Central memory CD8-positive, alpha-beta T cell (primary cell): Measurements from ENCODE around the gene TADA2B.

ENCODE experiments used
- ATAC-seq: fragments of 150-1000 bp; cut with Tn5 transposase; replicated peaks from 2 replicates; pipeline ENCODE4 v1.10.0; 2022; ENCODE audit warnings: mild to moderate bottlenecking, moderate FRiP score, moderate number of reproducible peaks; ENCODE audit not compliant: poor library complexity, severe bottlenecking; ENCODE audit errors: extremely low read depth
- DNase-seq, 2 donors: peaks; one replicate each; pipeline ENCODE4 v3.0.0; 2021; ENCODE audit warnings: low spot score in 2 of 2
- H3K27ac Mint-ChIP-seq: one replicate; pipeline ENCODE4 v1.8.0; 2022; ENCODE audit warnings: low read depth, mild to moderate bottlenecking, moderate library complexity, mixed read lengths
- H3K27me3 Mint-ChIP-seq: one replicate; pipeline ENCODE4 v1.8.0; 2022; ENCODE audit warnings: mixed read lengths
- H3K36me3 Mint-ChIP-seq: one replicate; pipeline ENCODE4 v1.8.0; 2022; ENCODE audit warnings: mild to moderate bottlenecking, moderate library complexity, mixed read lengths; ENCODE audit not compliant: insufficient read depth
- H3K4me1 Mint-ChIP-seq: one replicate; pipeline ENCODE4 v1.8.0; 2022; ENCODE audit warnings: mixed read lengths
- H3K4me3 Mint-ChIP-seq: one replicate; pipeline ENCODE4 v1.8.0; 2022; ENCODE audit warnings: mild to moderate bottlenecking, moderate library complexity, mixed read lengths
- H3K9me3 Mint-ChIP-seq: one replicate; pipeline ENCODE4 v1.8.0; 2022; ENCODE audit warnings: mixed read lengths

The TADA2B gene

DNA sequence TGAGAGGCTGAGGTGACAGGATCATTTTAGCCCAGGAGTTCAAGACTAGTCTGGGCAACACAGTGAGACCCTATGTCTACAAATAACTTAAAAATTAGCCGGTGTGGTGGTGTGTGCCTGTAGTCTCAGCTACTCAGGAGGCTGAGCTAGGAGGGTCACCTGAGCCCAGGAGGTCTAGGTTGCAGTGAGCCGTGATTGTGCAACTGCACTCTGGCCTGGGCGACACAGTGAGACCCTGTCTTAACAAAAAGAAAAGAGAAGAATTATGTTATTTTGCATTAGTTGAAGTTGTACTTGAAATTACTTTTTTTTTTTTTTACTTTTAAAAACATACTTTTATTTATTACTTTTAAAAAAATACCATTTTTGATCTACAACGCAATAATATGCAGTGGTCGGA, 21.8 kb upstream of the TADA2B start:
- DNase-seq (no peak), ATAC-seq (no peak)
- Mint-ChIP-seq H3K4me1 (peaks cover 5% of the 10 kb centered on the region), H3K36me3 (peaks cover 36% of the 10 kb centered on the region), H3K27ac (no peak overlapping the region), H3K27me3 (no peaks in the 10 kb centered on the region), H3K9me3 (no peaks in the 10 kb centered on the region), H3K4me3 (no peak overlapping the region)

DNA sequence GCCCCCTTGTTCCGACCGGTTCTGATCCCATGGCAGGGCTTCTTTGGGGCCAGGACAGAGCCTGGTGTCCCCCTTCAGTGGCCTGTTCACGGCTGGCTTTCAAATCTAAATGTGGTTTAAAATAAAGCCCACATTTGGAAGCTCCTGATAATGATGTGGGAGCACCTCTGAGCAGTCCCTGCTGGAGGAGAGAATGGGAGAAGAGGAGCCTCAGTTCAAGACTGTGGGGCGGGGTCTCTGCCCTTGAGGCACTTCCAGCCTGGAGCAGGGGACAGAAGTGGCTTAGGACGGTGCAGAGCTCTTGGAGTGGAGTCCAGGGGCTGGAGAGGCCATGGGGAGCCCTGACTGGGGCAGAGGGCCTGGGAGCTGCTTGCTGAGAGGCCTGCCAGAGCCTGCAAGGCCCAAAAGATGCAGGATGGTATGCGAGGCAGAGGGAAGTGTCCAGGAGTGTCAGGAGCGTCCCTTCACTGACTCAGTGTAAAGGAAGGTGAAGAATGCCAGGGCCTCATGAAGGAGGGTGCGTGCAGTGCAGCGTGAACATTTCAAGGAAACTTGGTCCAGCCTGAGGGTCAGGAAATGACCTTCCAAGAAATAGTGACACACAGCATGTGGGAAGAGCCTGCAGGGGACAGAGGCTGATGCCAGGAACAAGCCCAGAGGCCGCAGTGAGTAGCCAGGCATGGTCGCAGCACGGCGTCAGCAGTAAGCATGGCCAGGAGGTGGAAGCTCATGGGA, 21.1 kb upstream of the TADA2B start:
- H3K27me3 Mint-ChIP-seq, result no peaks in the 10 kb centered on the region
- ATAC-seq (no peak), DNase-seq (no peak)
- peaks cover 37% of the 10 kb centered on the region for H3K36me3 Mint-ChIP-seq
- peak overlapping the region; percentile 82 for H3K27ac Mint-ChIP-seq
- H3K9me3 Mint-ChIP-seq, result no peaks in the 10 kb centered on the region
- peaks cover 5% of the 10 kb centered on the region for H3K4me1 Mint-ChIP-seq
- no peak overlapping the region for H3K4me3 Mint-ChIP-seq

DNA sequence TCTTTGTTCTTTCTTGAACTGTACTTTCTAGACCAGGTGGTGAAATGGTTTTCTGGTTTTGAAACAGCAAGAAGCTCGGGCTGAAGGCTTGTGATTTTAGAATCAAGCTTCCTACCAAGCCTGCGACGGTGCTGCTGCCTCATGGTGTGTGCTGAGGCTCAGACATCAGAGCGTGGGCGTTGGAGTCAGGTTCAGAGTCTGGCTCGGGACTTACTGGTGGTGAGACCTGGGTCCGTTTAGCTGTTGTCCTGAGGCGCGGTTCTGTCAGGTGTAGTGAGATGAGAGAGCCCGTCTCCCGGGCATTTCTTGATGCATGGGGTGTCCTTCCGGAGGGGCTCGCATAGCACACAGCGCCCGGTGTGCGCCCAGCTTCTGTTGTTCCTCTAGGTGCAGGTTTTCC, 19.7 kb upstream of the TADA2B start:
- H3K4me1 Mint-ChIP-seq, result peaks cover 3% of the 10 kb centered on the region
- ATAC-seq, result no peak
- no peaks in the 10 kb centered on the region for H3K27me3 Mint-ChIP-seq
- no peak overlapping the region for H3K4me3 Mint-ChIP-seq
- no peak overlapping the region for H3K27ac Mint-ChIP-seq
- no peak for DNase-seq
- peaks cover 38% of the 10 kb centered on the region for H3K36me3 Mint-ChIP-seq
- H3K9me3 Mint-ChIP-seq, result no peaks in the 10 kb centered on the region

DNA sequence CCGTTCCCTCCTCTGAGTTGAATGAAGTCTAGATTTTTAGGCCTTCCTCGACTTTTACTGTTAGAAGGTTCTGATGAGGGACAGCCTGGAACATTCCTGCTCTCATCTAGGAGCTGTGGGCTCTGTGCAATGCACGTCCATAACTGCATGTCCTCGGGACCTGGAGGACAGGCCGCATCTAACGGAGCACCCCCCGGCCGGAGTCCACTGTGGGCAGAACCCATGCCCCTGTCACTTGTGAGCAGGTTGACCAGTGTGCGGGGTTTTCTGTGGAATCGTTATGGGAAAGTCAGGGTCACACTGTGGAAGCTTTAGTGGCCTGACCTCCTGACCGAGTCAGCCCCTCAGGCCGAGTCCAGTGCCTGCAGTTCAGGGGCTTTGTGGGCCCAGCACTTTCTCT, 19.3 kb upstream of the TADA2B start:
- DNase-seq, result no peak
- ATAC-seq, result no peak
- Mint-ChIP-seq H3K4me3 (no peak overlapping the region), H3K36me3 (peaks cover 35% of the 10 kb centered on the region), H3K9me3 (no peaks in the 10 kb centered on the region), H3K27me3 (no peaks in the 10 kb centered on the region), H3K27ac (no peak overlapping the region), H3K4me1 (no peaks in the 10 kb centered on the region)

DNA sequence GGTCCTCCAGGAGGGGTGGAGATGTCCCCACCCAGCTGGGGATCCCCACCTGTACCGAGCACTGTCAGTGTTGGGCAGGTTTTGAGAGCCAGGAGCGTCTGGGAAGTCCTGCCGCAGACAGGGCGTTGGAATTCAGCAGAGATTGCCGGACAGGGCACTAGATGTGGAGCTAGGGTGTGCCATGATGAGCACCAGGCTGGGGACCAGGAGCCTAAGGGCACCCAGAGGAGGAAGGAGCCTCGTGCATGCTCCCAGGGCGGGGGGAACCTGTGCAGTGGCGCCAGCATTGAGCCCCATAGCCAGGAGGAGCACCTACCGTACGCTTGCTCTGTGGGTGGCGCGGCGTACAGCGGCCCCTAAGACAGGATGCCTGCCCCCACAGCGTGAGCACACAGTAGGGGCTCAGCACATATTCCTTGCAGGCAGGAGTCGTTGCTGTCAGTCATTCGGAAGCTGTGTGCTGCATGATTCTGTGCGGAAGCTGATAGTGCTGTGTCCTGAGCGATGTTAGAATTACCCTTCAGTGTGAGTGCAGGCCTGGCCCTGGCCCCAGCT, 18.8 kb upstream of the TADA2B start:
- no peak overlapping the region for H3K4me3 Mint-ChIP-seq
- H3K9me3 Mint-ChIP-seq, result no peaks in the 10 kb centered on the region
- H3K27me3 Mint-ChIP-seq, result no peaks in the 10 kb centered on the region
- ATAC-seq (no peak), DNase-seq (no peak)
- H3K4me1 Mint-ChIP-seq, result no peaks in the 10 kb centered on the region
- H3K36me3 Mint-ChIP-seq, result peaks cover 36% of the 10 kb centered on the region
- no peak overlapping the region for H3K27ac Mint-ChIP-seq

DNA sequence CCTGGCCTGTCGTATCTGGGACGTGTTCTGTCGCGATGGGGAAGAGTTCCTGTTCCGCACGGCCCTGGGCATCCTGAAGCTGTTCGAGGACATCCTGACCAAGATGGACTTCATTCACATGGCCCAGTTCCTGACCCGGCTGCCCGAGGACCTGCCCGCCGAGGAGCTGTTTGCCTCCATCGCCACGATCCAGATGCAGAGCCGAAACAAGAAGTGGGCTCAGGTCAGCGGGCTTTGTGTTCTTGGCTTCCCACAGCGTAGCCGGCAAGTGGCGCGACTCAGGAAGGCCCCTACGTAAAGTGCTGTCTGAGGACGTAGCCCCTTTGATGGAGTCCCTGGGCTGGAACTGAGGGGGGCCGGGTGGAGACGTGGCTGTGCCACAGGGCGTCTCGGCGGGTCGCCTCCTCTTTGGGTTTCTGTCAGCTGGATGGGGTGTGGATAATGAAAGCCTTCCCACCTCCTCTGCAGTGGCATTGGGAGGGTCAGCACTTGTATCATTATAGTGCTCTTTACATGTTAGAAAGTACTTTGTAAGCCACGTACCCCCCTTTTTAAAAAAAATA, 18.1 kb upstream of the TADA2B start:
- no peak overlapping the region for H3K4me3 Mint-ChIP-seq
- DNase-seq (no peak), ATAC-seq (no peak)
- peaks cover 37% of the 10 kb centered on the region for H3K36me3 Mint-ChIP-seq
- no peaks in the 10 kb centered on the region for H3K27me3 Mint-ChIP-seq
- no peaks in the 10 kb centered on the region for H3K4me1 Mint-ChIP-seq
- H3K9me3 Mint-ChIP-seq, result no peaks in the 10 kb centered on the region
- H3K27ac Mint-ChIP-seq, result no peak overlapping the region

DNA sequence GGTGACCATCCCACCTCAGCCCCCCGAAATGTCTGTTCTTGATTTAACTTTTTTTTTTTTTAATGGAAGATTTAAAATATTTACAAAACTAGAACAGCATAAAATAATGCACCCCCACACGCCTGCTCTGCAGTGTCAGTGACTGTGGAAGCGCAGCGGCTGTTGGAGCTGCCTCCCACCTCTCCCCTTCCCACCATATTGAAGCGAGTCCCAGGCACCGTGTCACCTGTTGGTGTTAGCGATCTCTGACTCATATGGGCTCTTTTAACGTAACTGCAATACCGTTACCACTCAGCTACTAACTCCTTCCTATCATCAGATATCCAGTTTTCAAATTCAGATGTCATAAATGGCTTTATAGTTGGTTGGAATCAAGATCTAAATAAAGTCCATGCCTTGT, 17.1 kb upstream of the TADA2B start:
- Mint-ChIP-seq H3K36me3 (peaks cover 36% of the 10 kb centered on the region), H3K4me1 (no peaks in the 10 kb centered on the region), H3K27ac (no peak overlapping the region), H3K27me3 (no peaks in the 10 kb centered on the region), H3K9me3 (no peaks in the 10 kb centered on the region), H3K4me3 (no peak overlapping the region)
- no peak for DNase-seq
- ATAC-seq, result no peak

DNA sequence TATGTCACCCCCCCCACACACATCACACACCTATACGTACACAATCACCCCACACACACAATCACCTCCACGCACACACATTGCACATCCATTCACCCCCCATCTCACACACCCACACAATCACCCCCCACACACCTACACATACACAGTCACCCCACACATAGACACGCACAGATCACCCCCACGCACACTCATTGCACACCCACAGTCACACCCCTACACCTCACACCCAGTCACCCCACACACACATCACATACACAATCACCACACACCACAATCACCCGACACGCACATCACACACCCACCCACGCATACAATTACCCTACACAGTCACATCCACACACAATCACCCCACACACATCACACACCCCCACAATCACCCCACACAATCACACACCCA, 15.9 kb upstream of the TADA2B start:
- Mint-ChIP-seq H3K27ac (no peak overlapping the region), H3K27me3 (no peaks in the 10 kb centered on the region), H3K36me3 (peaks cover 36% of the 10 kb centered on the region), H3K9me3 (no peaks in the 10 kb centered on the region), H3K4me1 (no peaks in the 10 kb centered on the region), H3K4me3 (no peak overlapping the region)
- DNase-seq, result no peak
- no peak for ATAC-seq

DNA sequence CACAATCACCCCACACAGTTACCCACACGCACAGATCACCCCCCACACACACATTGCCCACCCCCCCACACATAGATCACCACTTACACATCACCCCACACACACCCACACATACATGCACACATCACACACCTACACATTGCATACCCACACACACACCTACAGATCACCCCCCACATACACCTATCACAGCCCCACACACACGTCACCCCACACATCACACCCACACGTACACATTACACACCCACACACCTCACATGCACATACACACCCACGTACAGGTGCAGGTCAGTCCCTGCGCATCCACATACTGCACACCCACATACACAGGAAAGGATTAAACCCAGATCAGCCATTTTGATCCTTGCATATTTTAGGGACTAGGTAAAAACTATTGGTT, 15.3 kb upstream of the TADA2B start:
- ATAC-seq, result no peak
- Mint-ChIP-seq H3K27me3 (no peaks in the 10 kb centered on the region), H3K4me1 (no peaks in the 10 kb centered on the region), H3K4me3 (no peak overlapping the region), H3K36me3 (peaks cover 38% of the 10 kb centered on the region), H3K9me3 (no peaks in the 10 kb centered on the region), H3K27ac (no peak overlapping the region)
- DNase-seq, result no peak

DNA sequence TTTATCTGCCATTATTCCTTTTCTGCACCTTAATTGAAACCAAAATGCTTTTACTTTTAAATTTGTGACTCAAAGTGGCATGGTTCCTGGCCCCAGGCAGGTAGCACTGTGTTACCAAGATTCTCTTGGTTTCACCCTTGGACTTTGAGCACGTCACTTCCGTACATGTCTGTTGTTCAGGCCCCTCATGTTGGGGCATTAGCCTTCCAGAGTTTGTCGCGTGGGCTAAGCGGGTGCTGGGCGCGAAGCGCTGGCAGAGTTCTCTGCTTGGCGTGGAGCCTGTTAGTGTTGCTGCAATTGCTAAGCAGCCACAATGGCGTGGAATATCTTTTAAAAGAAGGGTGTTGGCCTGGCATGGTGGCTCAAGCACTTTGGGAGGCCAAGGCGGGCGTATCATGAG, 14.0 kb upstream of the TADA2B start:
- Mint-ChIP-seq H3K27ac (peak overlapping the region; percentile 82), H3K27me3 (no peaks in the 10 kb centered on the region), H3K4me1 (no peaks in the 10 kb centered on the region), H3K4me3 (no peak overlapping the region), H3K36me3 (peaks cover 36% of the 10 kb centered on the region), H3K9me3 (no peaks in the 10 kb centered on the region)
- ATAC-seq, result no peak
- no peak for DNase-seq

DNA sequence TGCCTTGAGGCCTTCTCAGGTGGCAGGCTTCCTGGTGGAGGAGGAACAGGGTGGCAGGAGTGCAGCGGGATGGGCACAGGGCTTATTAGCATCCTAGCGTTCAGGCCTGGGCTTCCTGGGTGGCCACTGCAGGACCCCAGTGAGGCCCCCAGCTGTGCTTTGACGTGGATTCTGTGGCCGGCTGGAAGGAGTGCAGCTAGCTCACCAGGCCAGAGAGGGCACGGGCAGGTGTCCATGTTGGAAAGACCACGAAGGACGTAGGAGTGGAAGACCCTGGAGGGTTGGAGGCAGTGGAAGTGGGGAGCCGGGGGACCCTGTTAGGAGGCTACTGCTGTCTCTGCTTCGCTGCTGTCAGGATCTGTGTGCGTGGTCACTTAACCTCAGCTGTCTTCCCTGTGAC, 13.3 kb upstream of the TADA2B start:
- no peaks in the 10 kb centered on the region for H3K4me1 Mint-ChIP-seq
- ATAC-seq (no peak), DNase-seq (no peak)
- H3K36me3 Mint-ChIP-seq, result peaks cover 33% of the 10 kb centered on the region
- H3K27me3 Mint-ChIP-seq, result no peaks in the 10 kb centered on the region
- no peaks in the 10 kb centered on the region for H3K9me3 Mint-ChIP-seq
- peak overlapping the region; percentile 82 for H3K27ac Mint-ChIP-seq
- no peak overlapping the region for H3K4me3 Mint-ChIP-seq

DNA sequence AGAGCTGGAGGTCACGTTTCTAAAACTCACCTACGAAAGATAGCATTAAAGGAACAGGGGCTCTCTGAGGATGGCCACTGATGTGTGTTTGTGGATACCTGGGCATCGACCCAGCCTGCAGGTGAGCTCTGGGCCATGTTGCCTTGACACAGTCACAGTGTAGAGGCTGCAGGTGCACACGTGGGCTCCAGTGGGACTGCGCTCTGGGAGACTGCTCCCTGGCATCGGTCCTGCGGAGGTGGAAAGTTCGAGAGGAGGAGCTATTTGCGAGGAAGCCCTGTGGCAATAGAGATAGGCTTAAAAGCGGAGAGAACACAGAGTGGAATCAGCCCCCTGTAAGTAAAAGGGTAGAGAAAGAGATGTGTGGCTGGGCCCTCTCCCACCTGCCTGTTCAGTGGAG, 12.3 kb upstream of the TADA2B start:
- no peaks in the 10 kb centered on the region for H3K9me3 Mint-ChIP-seq
- H3K36me3 Mint-ChIP-seq, result peaks cover 26% of the 10 kb centered on the region
- ATAC-seq (no peak), DNase-seq (no peak)
- H3K27me3 Mint-ChIP-seq, result no peaks in the 10 kb centered on the region
- no peak overlapping the region for H3K27ac Mint-ChIP-seq
- no peak overlapping the region for H3K4me3 Mint-ChIP-seq
- no peaks in the 10 kb centered on the region for H3K4me1 Mint-ChIP-seq
